ENCODE results near the gene PBX3. TPM values are rescaled to one million over a fixed set of nuclear protein-coding genes. Genes with fewer than 3 reads are reported as not detected.
A peak's percentile ranks its signal among the peaks of the same experiment; 100 is the strongest.

The PBX3 gene
- total RNA-seq, 1 donor from 2014 or later = 6.3 TPM

- TF ChIP-seq, protein P1, sequence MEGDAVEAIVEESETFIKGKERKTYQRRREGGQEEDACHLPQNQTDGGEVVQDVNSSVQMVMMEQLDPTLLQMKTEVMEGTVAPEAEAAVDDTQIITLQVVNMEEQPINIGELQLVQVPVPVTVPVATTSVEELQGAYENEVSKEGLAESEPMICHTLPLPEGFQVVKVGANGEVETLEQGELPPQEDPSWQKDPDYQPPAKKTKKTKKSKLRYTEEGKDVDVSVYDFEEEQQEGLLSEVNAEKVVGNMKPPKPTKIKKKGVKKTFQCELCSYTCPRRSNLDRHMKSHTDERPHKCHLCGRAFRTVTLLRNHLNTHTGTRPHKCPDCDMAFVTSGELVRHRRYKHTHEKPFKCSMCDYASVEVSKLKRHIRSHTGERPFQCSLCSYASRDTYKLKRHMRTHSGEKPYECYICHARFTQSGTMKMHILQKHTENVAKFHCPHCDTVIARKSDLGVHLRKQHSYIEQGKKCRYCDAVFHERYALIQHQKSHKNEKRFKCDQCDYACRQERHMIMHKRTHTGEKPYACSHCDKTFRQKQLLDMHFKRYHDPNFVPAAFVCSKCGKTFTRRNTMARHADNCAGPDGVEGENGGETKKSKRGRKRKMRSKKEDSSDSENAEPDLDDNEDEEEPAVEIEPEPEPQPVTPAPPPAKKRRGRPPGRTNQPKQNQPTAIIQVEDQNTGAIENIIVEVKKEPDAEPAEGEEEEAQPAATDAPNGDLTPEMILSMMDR (IDR thresholded peaks at IDR 0.05; ENCODE audit: insufficient read depth, low read length, severe bottlenecking) = no peak
- Histone ChIP-seq H3K4me3 (ENCODE audit: low read depth, low read length) (no peak overlapping the region), H3K27me3 (ENCODE audit: control insufficient read depth, insufficient read depth, low read length) (no peaks in the 10 kb centered on the region), H3K36me3 (ENCODE audit: control insufficient read depth, insufficient read depth, low read length) (no peaks in the 10 kb centered on the region)
- no peak for FAIRE-seq
- DNase-seq (ENCODE audit: low read depth) = no peak
These were observed 56.4 kb downstream of the PBX3 start for GRCh38 chr9:125803526-125803925.

DNA sequence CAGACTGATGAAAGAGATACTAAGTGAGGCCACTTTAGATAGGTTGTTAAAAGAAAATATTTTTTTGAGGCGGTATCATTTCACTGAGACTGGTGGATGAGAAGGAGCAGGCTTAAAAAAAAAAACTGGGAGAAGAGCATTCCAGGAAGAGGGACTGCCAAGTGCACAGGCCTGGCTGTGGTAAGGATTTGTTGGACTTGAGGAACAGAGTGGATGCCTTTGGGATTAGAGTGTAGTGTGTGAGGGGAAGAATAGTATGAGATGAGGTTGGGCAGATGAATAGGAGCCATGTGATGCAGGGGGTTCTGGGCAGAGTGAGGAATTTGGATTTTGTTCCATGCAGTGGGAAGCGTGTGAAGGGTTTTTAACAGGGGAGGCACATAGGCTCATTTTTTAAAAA, 57.9 kb downstream of the PBX3 start:
- no peaks in the 10 kb centered on the region for H3K27me3 ChIP-seq (ENCODE audit: control insufficient read depth, insufficient read depth, low read length)
- DNase-seq (ENCODE audit: low read depth) (no peak), FAIRE-seq (no peak)
- no peak overlapping the region for H3K4me3 ChIP-seq (ENCODE audit: low read depth, low read length)
- TF ChIP-seq, protein P1 (IDR thresholded peaks at IDR 0.05; ENCODE audit: insufficient read depth, low read length, severe bottlenecking) = no peak
- no peaks in the 10 kb centered on the region for H3K36me3 ChIP-seq (ENCODE audit: control insufficient read depth, insufficient read depth, low read length)

DNA sequence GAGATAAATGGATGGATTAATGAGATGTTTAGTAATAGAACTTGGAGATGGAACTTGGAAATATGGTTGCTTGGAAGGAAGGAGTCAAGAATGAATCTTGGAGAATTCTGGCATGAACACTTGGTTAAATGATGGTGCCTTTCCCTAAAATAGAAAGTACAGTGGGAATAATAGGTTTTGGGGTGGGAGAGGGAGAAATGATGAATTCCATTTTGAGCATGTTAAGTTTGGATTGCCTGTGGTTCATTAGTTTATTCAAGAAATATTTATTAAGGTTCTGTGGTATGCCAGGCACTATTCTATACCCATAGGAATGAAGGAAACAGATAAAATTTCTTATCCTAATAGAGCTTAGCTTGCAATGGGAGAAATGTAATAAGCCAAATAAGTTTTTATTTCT, 58.4 kb downstream of the PBX3 start:
- Histone ChIP-seq H3K27me3 (ENCODE audit: control insufficient read depth, insufficient read depth, low read length) (no peaks in the 10 kb centered on the region), H3K4me3 (ENCODE audit: low read depth, low read length) (no peak overlapping the region), H3K36me3 (ENCODE audit: control insufficient read depth, insufficient read depth, low read length) (no peaks in the 10 kb centered on the region)
- FAIRE-seq = no peak
- TF ChIP-seq, protein P1 (IDR thresholded peaks at IDR 0.05; ENCODE audit: insufficient read depth, low read length, severe bottlenecking) = no peak
- no peak for DNase-seq (ENCODE audit: low read depth)

- Histone ChIP-seq H3K27me3 (ENCODE audit: control insufficient read depth, insufficient read depth, low read length) (no peaks in the 10 kb centered on the region), H3K4me3 (ENCODE audit: low read depth, low read length) (no peak overlapping the region), H3K36me3 (ENCODE audit: control insufficient read depth, insufficient read depth, low read length) (no peaks in the 10 kb centered on the region)
- peak; percentile 26 for DNase-seq (ENCODE audit: low read depth)
- FAIRE-seq = no peak
- TF ChIP-seq, protein P1 (IDR thresholded peaks at IDR 0.05; ENCODE audit: insufficient read depth, low read length, severe bottlenecking) = no peak
These were observed 59.9 kb downstream of the PBX3 start for GRCh38 chr9:125807079-125807478.

DNA sequence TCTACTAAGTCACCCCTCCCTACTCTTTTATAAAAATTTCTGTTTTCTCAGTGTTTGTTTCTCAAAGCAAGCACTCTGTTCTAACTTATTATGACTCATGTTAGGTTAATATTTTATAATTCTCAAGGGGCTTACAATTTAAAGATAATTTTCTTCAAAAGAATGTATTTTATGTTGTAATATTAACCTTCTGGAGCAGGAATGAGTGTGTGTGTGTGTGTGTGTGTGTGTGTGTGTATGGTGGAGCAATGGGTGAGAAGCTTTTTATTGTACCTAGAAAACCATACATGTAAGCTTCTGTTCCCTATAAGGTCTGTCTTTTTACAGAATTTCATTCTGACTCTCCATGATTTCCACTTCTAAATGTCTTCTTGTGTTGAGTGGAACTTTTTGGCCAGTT, 63.0 kb downstream of the PBX3 start:
- FAIRE-seq (no peak), DNase-seq (ENCODE audit: low read depth) (no peak)
- Histone ChIP-seq H3K36me3 (ENCODE audit: control insufficient read depth, insufficient read depth, low read length) (no peaks in the 10 kb centered on the region), H3K27me3 (ENCODE audit: control insufficient read depth, insufficient read depth, low read length) (no peaks in the 10 kb centered on the region), H3K4me3 (ENCODE audit: low read depth, low read length) (no peak overlapping the region)
- TF ChIP-seq, protein P1 (IDR thresholded peaks at IDR 0.05; ENCODE audit: insufficient read depth, low read length, severe bottlenecking) = no peak

- Histone ChIP-seq H3K27me3 (ENCODE audit: control insufficient read depth, insufficient read depth, low read length) (no peaks in the 10 kb centered on the region), H3K4me3 (ENCODE audit: low read depth, low read length) (no peak overlapping the region), H3K36me3 (ENCODE audit: control insufficient read depth, insufficient read depth, low read length) (no peaks in the 10 kb centered on the region)
- DNase-seq (ENCODE audit: low read depth) (no peak), FAIRE-seq (no peak)
- TF ChIP-seq, protein P1 (IDR thresholded peaks at IDR 0.05; ENCODE audit: insufficient read depth, low read length, severe bottlenecking) = no peak
These were observed 63.8 kb downstream of the PBX3 start for GRCh38 chr9:125811002-125811401.

Measured in bronchial epithelial cell (primary cell).